ENCODE measurements around the gene DGKQ.

GRCh38 chr4:991451-992296 is 18.3 kb upstream of the DGKQ start:
- no peak for TF ChIP-seq CTCF (conservative IDR thresholded peaks at IDR 0.05)
- no peak for TF ChIP-seq EZH2 (IDR thresholded peaks at IDR 0.05; ENCODE audit: low read depth)

Data from PC-9 (cell line).